Measurements from ENCODE around the gene TTI1. TPM values are rescaled to one million over a fixed set of nuclear protein-coding genes. Genes with fewer than 3 reads are reported as not detected.

TTI1 gene
- total RNA-seq, result 10 to 100 TPM; 40.5 to 41.6 TPM
- 16.7 TPM for polyA plus RNA-seq

- H3K27me3 Mint-ChIP-seq, result peaks cover 0 to 4% of the 10 kb centered on the region in 2 donors
- CTCF ChIA-PET, result interaction anchor here (1.0 to 2.0 kb wide), 2 partner anchors 10 to 13 kb away, joined by 3 to 4 read pairs; no protein-coding TSS in a partner anchor
- Histone ChIP-seq H3K27ac (ENCODE audit: low read depth, low read length) (peak within 1 kb of the TSS; percentile 95), H3K4me3 (ENCODE audit: low read length) (peak within 1 kb of the TSS; percentile 96), H3K4me1 (ENCODE audit: insufficient read depth, low read length) (peaks cover 60% of the 10 kb centered on the region), H3K27me3 (ENCODE audit: insufficient read depth, low read length, poor library complexity, severe bottlenecking) (no peaks in the 10 kb centered on the region), H3K36me3 (ENCODE audit: insufficient read depth, low read length) (no peaks in the 10 kb centered on the region), H3K9me3 (ENCODE audit: low read length) (no peaks in the 10 kb centered on the region)
- peaks cover 0 to 46% (median 3%) of the 10 kb centered on the region in 3 donors for H3K36me3 Mint-ChIP-seq
- peak within 1 kb of the TSS; percentile 99 for H3K27ac Mint-ChIP-seq
- H3K4me1 Mint-ChIP-seq, result peaks cover 70 to 86% (median 83%) of the 10 kb centered on the region in 3 donors
- H3K4me3 Mint-ChIP-seq, result peak within 1 kb of the TSS; percentile 96 to 99 (median 96)
- DNase-seq, result peak; percentile 80 to 91 (median 87)
- POLR2A ChIA-PET, result no interaction called here
- H3K9me3 Mint-ChIP-seq, result no peaks in the 10 kb centered on the region
These were observed at the start of gene TTI1, which contains the start of gene RPRD1B for GRCh38 chr20:38033330-38034107. Gene TTI1, minus strand, starts transcription at chr20:38033456. Its CDS starts 19,640 bp downstream, at chr20:38013816. Gene RPRD1B, plus strand, starts transcription at chr20:38033746. Its CDS starts 202 bp downstream, at chr20:38033948.

GRCh38 chr20:38082894-38083293, 49.6 kb upstream of the TTI1 start:
- Mint-ChIP-seq H3K27ac (peak overlapping the region in 1 of 8 donors; percentile 52), H3K36me3 (peaks cover 22 to 92% (median 27%) of the 10 kb centered on the region in 3 donors)
- CTCF ChIA-PET, result no interaction called here

GRCh38 chr20:38081575-38081974, 48.3 kb upstream of the TTI1 start:
- Histone ChIP-seq H3K4me1 (ENCODE audit: insufficient read depth, low read length) (no peaks in the 10 kb centered on the region), H3K36me3 (ENCODE audit: insufficient read depth, low read length) (peaks cover 23% of the 10 kb centered on the region), H3K27me3 (ENCODE audit: insufficient read depth, low read length, poor library complexity, severe bottlenecking) (no peaks in the 10 kb centered on the region), H3K27ac (ENCODE audit: low read depth, low read length) (no peak overlapping the region), H3K9me3 (ENCODE audit: low read length) (no peaks in the 10 kb centered on the region), H3K4me3 (ENCODE audit: low read length) (no peak overlapping the region)
- ChIA-PET CTCF (no interaction called here), POLR2A (no interaction called here)
- H3K9me3 Mint-ChIP-seq, result peaks cover 0 to 8% (median 0%) of the 10 kb centered on the region in 5 donors
- H3K4me3 Mint-ChIP-seq, result no peak overlapping the region
- H3K4me1 Mint-ChIP-seq, result peaks cover 21 to 30% (median 25%) of the 10 kb centered on the region in 3 donors
- peak overlapping the region in 3 of 8 donors; percentile 14 to 66 (median 16) for H3K27ac Mint-ChIP-seq
- peaks cover 27 to 88% (median 31%) of the 10 kb centered on the region in 3 donors for H3K36me3 Mint-ChIP-seq
- peaks cover 0 to 1% of the 10 kb centered on the region in 2 donors for H3K27me3 Mint-ChIP-seq
- no peak for DNase-seq

More at GRCh38 chr20:38082894-38083293, 49.6 kb upstream of the TTI1 start:
- no peaks in the 10 kb centered on the region for H3K27me3 ChIP-seq (ENCODE audit: insufficient read depth, low read length, poor library complexity, severe bottlenecking)
- no peak overlapping the region for H3K4me3 ChIP-seq (ENCODE audit: low read length)
- Mint-ChIP-seq H3K27me3 (peaks cover 0 to 1% of the 10 kb centered on the region in 2 donors), H3K4me1 (peaks cover 21 to 26% (median 21%) of the 10 kb centered on the region in 3 donors), H3K4me3 (no peak overlapping the region), H3K9me3 (peaks cover 0 to 8% (median 0%) of the 10 kb centered on the region in 5 donors)
- H3K9me3 ChIP-seq (ENCODE audit: low read length), result no peaks in the 10 kb centered on the region
- DNase-seq, result no peak
- no peaks in the 10 kb centered on the region for H3K4me1 ChIP-seq (ENCODE audit: insufficient read depth, low read length)
- H3K27ac ChIP-seq (ENCODE audit: low read depth, low read length), result peak overlapping the region; percentile 14
- POLR2A ChIA-PET, result no interaction called here
- peaks cover 24% of the 10 kb centered on the region for H3K36me3 ChIP-seq (ENCODE audit: insufficient read depth, low read length)

GRCh38 chr20:38079353-38079752, 46.1 kb upstream of the TTI1 start:
- DNase-seq, result no peak
- H3K4me3 ChIP-seq (ENCODE audit: low read length), result no peak overlapping the region
- H3K4me1 ChIP-seq (ENCODE audit: insufficient read depth, low read length), result no peaks in the 10 kb centered on the region
- POLR2A ChIA-PET, result no interaction called here
- Mint-ChIP-seq H3K27me3 (peaks cover 0 to 1% of the 10 kb centered on the region in 2 donors), H3K4me3 (no peak overlapping the region), H3K9me3 (peaks cover 0 to 8% (median 0%) of the 10 kb centered on the region in 5 donors), H3K27ac (no peak overlapping the region), H3K4me1 (peaks cover 23 to 35% (median 30%) of the 10 kb centered on the region in 3 donors), H3K36me3 (peaks cover 27 to 86% (median 28%) of the 10 kb centered on the region in 3 donors)
- H3K36me3 ChIP-seq (ENCODE audit: insufficient read depth, low read length), result peaks cover 14% of the 10 kb centered on the region
- no peak overlapping the region for H3K27ac ChIP-seq (ENCODE audit: low read depth, low read length)
- H3K9me3 ChIP-seq (ENCODE audit: low read length), result no peaks in the 10 kb centered on the region
- no peaks in the 10 kb centered on the region for H3K27me3 ChIP-seq (ENCODE audit: insufficient read depth, low read length, poor library complexity, severe bottlenecking)
- CTCF ChIA-PET, result interaction anchor here (0.6 kb wide), 1 partner anchor 9 kb away, joined by 3 read pairs; no protein-coding TSS in a partner anchor

GRCh38 chr20:38078084-38078483, 44.8 kb upstream of the TTI1 start:
- Histone ChIP-seq H3K27me3 (ENCODE audit: insufficient read depth, low read length, poor library complexity, severe bottlenecking) (no peaks in the 10 kb centered on the region), H3K4me3 (ENCODE audit: low read length) (no peak overlapping the region), H3K36me3 (ENCODE audit: insufficient read depth, low read length) (peaks cover 4% of the 10 kb centered on the region), H3K27ac (ENCODE audit: low read depth, low read length) (no peak overlapping the region), H3K9me3 (ENCODE audit: low read length) (no peaks in the 10 kb centered on the region), H3K4me1 (ENCODE audit: insufficient read depth, low read length) (no peaks in the 10 kb centered on the region)
- H3K4me1 Mint-ChIP-seq, result peaks cover 24 to 46% (median 35%) of the 10 kb centered on the region in 3 donors
- POLR2A ChIA-PET, result no interaction called here
- CTCF ChIA-PET, result interaction anchor here (0.8 to 1.7 kb wide), 2 partner anchors 21 to 144 kb away, joined by 3 to 7 read pairs; no protein-coding TSS in a partner anchor
- peak overlapping the region in 1 of 8 donors; percentile 67 for H3K27ac Mint-ChIP-seq
- DNase-seq, result no peak
- peaks cover 27 to 83% (median 27%) of the 10 kb centered on the region in 3 donors for H3K36me3 Mint-ChIP-seq
- no peak overlapping the region for H3K4me3 Mint-ChIP-seq
- H3K27me3 Mint-ChIP-seq, result peaks cover 0 to 1% of the 10 kb centered on the region in 2 donors
- H3K9me3 Mint-ChIP-seq, result peaks cover 0 to 8% (median 0%) of the 10 kb centered on the region in 5 donors

GRCh38 chr20:38076548-38076947, 43.3 kb upstream of the TTI1 start:
- Mint-ChIP-seq H3K4me1 (peaks cover 19 to 50% (median 40%) of the 10 kb centered on the region in 3 donors), H3K36me3 (peaks cover 33 to 84% (median 33%) of the 10 kb centered on the region in 3 donors), H3K9me3 (peaks cover 0 to 8% (median 0%) of the 10 kb centered on the region in 5 donors), H3K27me3 (peaks cover 0 to 1% of the 10 kb centered on the region in 2 donors), H3K27ac (peak overlapping the region in 1 of 8 donors; percentile 68), H3K4me3 (no peak overlapping the region)
- DNase-seq, result no peak
- POLR2A ChIA-PET, result interaction anchor here (0.7 kb wide), 1 partner anchor 16 kb away, joined by 5 read pairs; no protein-coding TSS in a partner anchor
- Histone ChIP-seq H3K4me1 (ENCODE audit: insufficient read depth, low read length) (no peaks in the 10 kb centered on the region), H3K27ac (ENCODE audit: low read depth, low read length) (no peak overlapping the region), H3K4me3 (ENCODE audit: low read length) (no peak overlapping the region), H3K9me3 (ENCODE audit: low read length) (no peaks in the 10 kb centered on the region), H3K27me3 (ENCODE audit: insufficient read depth, low read length, poor library complexity, severe bottlenecking) (no peaks in the 10 kb centered on the region), H3K36me3 (ENCODE audit: insufficient read depth, low read length) (peaks cover 4% of the 10 kb centered on the region)
- CTCF ChIA-PET, result interaction anchor here (0.7 kb wide), 1 partner anchor 64 kb away, joined by 3 read pairs; no protein-coding TSS in a partner anchor

- no peak for DNase-seq
- no peak overlapping the region for H3K4me3 Mint-ChIP-seq
- H3K27me3 Mint-ChIP-seq, result peaks cover 0 to 1% of the 10 kb centered on the region in 2 donors
- H3K36me3 ChIP-seq (ENCODE audit: insufficient read depth, low read length), result peaks cover 4% of the 10 kb centered on the region
- no peak overlapping the region for H3K4me3 ChIP-seq (ENCODE audit: low read length)
- H3K27me3 ChIP-seq (ENCODE audit: insufficient read depth, low read length, poor library complexity, severe bottlenecking), result no peaks in the 10 kb centered on the region
- peaks cover 0 to 8% (median 0%) of the 10 kb centered on the region in 5 donors for H3K9me3 Mint-ChIP-seq
- CTCF ChIA-PET, result interaction anchor here (1.0 to 1.2 kb wide), 2 partner anchors 18 to 146 kb away, joined by 3 read pairs; no protein-coding TSS in a partner anchor
- H3K9me3 ChIP-seq (ENCODE audit: low read length), result no peaks in the 10 kb centered on the region
- POLR2A ChIA-PET, result no interaction called here
- H3K36me3 Mint-ChIP-seq, result peaks cover 40 to 84% (median 42%) of the 10 kb centered on the region in 3 donors
- peak overlapping the region in 5 of 8 donors; percentile 4 to 54 (median 40) for H3K27ac Mint-ChIP-seq
- peaks cover 15 to 40% (median 30%) of the 10 kb centered on the region in 3 donors for H3K4me1 Mint-ChIP-seq
- H3K27ac ChIP-seq (ENCODE audit: low read depth, low read length), result no peak overlapping the region
- H3K4me1 ChIP-seq (ENCODE audit: insufficient read depth, low read length), result no peaks in the 10 kb centered on the region
These were observed 42.1 kb upstream of the TTI1 start for GRCh38 chr20:38075161-38075998.
